SJSA1 (cell line): ENCODE data around the gene USP36. TPM values are rescaled to one million over a fixed set of nuclear protein-coding genes. Genes with fewer than 3 reads are reported as not detected.
A peak's percentile ranks its signal among the peaks of the same experiment; 100 is the strongest.

Experiments
- DNase-seq, 2 experiments: peaks; one replicate each; pipeline ENCODE4 v3.0.0-alpha.2; 2015 to 2020; ENCODE audit warnings: low spot score in 2 of 2, low read depth in 1 of 2
- H3K27ac ChIP-seq: fragments of 250-450 bp; sonication (Bioruptor Pico); 2 replicates; pipeline ENCODE4 v1.5.1; 2020; ENCODE audit warnings: mild to moderate bottlenecking, moderate library complexity
- H3K27me3 ChIP-seq: fragments of 250-450 bp; sonication (Bioruptor Pico); replicated peaks from 2 replicates; pipeline ENCODE4 v1.5.1; 2020; ENCODE audit warnings: mild to moderate bottlenecking, moderate library complexity
- H3K36me3 ChIP-seq: fragments of 250-450 bp; sonication (Bioruptor Pico); 2 replicates; pipeline ENCODE4 v1.5.1; 2020; ENCODE audit warnings: mild to moderate bottlenecking
- H3K4me1 ChIP-seq: fragments of 250-450 bp; sonication (Bioruptor Pico); replicated peaks from 2 replicates; pipeline ENCODE4 v1.6.1; 2021; ENCODE audit warnings: mild to moderate bottlenecking
- H3K4me3 ChIP-seq: fragments of 250-450 bp; sonication (Bioruptor Pico); 2 replicates; pipeline ENCODE4 v1.5.1; 2020; ENCODE audit warnings: mild to moderate bottlenecking
- H3K9me3 ChIP-seq: fragments of 250-450 bp; sonication (Bioruptor Pico); replicated peaks from 2 replicates; pipeline ENCODE4 v1.5.1; 2020; ENCODE audit warnings: mild to moderate bottlenecking
- total RNA-seq: library from RNA; depleted of rRNA; stranded (reverse); fragments of >200 nt; shearing (Covaris generic); gene quantifications from 2 replicates; pipeline ENCODE4 v1.2.3, GENCODE V29; 2014

USP36 gene
- total RNA-seq, 1 experiment from 2014 or later, result 22.9 TPM

DNA sequence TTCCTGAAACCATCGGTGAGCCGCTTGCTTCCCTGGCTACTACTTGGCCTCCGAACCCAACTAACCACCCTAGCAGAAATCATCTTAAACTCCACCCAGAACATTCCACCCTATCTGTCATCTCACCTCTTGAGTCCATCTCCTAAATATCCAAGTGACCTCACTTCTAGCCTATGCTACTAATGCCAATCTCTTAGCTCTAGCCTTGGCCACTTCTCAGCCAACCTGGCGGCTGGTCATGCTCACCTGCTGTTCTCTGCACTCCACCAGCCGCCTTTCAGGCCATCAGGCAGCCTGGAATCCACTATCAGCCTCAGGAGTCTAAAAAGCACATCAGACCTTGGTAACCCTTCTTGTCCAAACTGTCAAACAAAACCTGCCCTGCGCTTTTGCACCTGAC is 46.6 kb downstream of the USP36 start:
- Histone ChIP-seq H3K36me3 (peaks cover 56% of the 10 kb centered on the region), H3K4me3 (no peak overlapping the region), H3K9me3 (no peaks in the 10 kb centered on the region), H3K4me1 (peaks cover 35% of the 10 kb centered on the region), H3K27ac (no peak overlapping the region), H3K27me3 (no peaks in the 10 kb centered on the region)
- no peak for DNase-seq

DNA sequence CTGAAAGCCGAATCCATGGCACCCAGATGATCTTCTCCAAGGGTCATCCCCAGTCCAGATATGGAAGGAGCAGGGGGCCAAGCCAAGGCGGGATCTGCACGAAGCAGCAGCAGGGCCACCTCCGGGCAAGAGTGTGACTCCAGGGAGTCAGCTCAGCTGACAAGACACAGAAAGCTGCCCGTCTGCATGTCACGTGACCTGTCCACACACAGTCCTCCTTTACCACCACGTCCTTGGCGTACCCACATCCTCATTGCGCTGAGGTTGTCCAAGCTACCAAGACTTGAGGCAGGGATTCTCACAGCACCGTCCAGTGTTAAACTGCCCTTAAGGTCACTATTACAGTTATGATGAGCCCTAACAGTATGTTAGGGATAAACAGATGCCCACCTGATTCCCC is 47.2 kb downstream of the USP36 start:
- Histone ChIP-seq H3K4me1 (peaks cover 40% of the 10 kb centered on the region), H3K36me3 (peaks cover 53% of the 10 kb centered on the region), H3K4me3 (no peak overlapping the region), H3K27me3 (no peaks in the 10 kb centered on the region), H3K27ac (no peak overlapping the region), H3K9me3 (no peaks in the 10 kb centered on the region)
- DNase-seq, result no peak

DNA sequence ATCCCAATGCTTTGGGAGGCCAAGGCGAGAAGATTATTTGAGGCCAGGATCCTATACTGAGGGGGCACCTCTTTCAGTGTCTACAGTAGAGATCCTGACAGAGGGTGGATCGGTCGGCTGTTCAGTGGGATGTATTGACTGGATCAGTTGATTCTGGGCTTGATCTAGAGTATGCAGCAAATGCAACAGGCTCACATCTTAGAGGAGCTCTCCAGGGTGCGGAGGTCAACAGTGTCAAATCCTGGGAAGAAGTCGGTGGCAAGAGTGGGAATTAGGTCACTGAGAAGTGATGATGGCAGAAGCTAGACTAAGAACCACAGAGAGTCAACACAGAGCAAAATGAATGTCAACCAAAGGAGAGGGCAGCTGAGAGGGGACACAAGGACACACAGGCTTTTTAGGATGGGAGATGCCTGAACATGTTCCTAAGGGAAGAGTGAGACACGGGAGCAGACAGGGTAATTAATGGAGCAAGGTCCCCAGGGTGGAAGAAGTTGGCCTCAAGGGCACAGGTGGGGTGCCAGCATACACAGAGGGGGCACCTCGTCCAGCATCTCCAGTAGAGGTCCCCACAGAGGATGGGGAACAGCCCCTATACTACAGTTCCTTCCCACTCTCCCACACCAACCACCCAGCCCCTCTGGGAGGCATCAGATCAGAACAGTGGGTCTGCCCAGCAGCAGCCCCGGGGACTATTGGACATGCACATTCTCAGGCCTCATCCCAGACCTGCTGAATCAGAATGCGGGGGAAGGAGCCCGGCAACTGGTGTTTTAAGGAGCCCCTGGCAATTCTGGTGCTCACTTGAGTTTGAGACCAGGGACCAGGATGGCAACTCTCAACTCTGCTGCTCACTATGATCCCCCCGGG is 48.5 kb downstream of the USP36 start:
- no peak for DNase-seq
- Histone ChIP-seq H3K4me1 (peaks cover 44% of the 10 kb centered on the region), H3K4me3 (no peak overlapping the region), H3K36me3 (peaks cover 40% of the 10 kb centered on the region), H3K27me3 (no peaks in the 10 kb centered on the region), H3K9me3 (no peaks in the 10 kb centered on the region), H3K27ac (no peak overlapping the region)

DNA sequence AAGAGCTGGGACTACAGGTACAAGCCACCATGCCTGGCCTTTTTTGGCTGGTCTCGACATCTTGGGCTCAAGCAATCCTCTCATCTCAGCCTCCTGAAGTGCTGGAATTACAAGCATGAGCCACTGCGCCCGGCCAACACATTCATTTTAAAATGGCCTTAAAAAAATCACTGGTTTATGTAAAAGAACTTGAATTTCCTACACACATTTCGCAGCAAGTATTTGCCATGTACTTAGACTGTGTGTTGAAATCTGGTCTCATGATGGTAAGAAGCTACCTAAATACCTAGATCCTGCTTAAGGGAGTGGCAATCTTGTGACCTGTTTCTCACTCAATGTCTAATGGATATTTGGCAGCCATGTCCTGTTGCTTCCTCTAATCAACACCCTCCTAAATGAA is 50.1 kb downstream of the USP36 start:
- no peak for DNase-seq
- H3K4me1 ChIP-seq, result peaks cover 44% of the 10 kb centered on the region
- peaks cover 25% of the 10 kb centered on the region for H3K36me3 ChIP-seq
- no peaks in the 10 kb centered on the region for H3K9me3 ChIP-seq
- H3K27ac ChIP-seq, result peak overlapping the region; percentile 34; the same call in 1 of the 2 replicates
- H3K27me3 ChIP-seq, result no peaks in the 10 kb centered on the region
- H3K4me3 ChIP-seq, result no peak overlapping the region

DNA sequence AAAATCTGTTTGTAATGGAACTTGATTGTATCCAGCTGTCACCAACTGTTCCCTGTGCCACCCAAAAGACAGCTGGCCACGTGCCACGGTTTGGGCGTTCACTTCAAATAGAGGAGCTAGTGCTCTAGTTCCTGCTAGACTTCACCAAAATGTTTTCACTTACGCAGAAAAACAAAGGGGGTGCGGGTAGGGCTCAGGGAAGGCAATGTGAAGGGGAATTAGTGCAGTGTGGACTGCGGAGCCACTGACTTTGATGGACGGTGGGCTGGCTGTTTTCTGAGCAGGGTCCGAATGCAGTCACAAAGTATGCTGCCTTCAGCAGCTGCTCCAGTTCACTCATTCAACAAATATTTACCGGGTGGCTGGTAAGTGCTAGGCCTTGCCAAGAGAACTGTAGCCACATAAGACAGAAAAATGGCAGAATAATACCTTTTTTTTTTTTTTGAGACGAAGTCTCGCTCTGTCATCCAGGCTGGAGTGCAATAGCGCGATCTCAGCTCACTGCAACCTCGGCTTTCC is 50.9 kb downstream of the USP36 start:
- peak; percentile 80 for DNase-seq
- Histone ChIP-seq H3K4me1 (peaks cover 44% of the 10 kb centered on the region), H3K9me3 (no peaks in the 10 kb centered on the region), H3K27ac (peak overlapping the region; percentile 34), H3K36me3 (peaks cover 19% of the 10 kb centered on the region), H3K4me3 (no peak overlapping the region), H3K27me3 (no peaks in the 10 kb centered on the region)

DNA sequence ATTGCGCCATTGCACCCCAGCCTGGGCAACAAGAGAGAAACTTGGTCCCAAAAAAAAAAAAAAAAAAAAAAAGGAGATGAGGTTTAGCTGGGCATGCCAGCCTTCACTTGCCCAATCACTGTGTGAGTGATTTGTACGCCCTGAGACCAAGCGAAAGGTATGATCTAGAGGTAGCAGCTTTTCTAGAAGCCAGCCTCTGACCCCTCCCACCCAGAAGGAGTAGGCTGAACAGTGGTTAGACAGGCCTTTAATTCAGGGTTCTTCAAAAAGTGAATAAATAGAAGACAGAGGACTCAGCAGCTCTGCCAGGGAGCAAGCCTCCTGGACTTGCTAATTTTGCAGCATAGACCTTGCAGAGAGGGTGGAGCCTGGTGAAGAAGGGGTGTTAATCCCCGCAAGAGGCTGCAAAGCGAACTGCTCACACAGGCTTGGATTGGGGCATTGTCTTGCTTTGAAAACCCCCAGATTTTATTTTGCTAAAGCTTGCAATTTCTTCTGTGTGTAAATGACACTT is 51.4 kb downstream of the USP36 start:
- H3K4me3 ChIP-seq, result no peak overlapping the region

DNA sequence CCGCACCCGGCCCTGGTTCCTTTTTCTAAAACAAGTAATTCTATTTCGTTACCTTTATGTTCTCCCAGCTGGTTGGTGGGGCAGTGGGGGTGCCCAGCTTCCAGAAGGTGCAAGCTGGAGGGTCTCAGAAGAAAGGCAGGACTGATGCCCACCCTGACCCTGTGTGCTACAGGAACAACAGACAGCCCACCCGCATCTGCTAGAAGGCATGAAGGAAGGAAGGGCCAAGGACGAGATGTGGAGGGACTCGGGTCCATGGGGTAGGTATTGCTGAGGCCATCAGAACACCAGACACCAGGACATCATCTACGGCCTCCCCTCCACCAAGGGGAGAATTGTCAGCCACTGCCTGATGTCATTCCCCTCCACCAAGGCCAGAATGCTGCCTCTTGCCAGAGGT is 52.2 kb downstream of the USP36 start:
- Histone ChIP-seq H3K4me1 (peaks cover 44% of the 10 kb centered on the region), H3K27me3 (no peaks in the 10 kb centered on the region), H3K27ac (no peak overlapping the region), H3K36me3 (peaks cover 7% of the 10 kb centered on the region; the same call in 1 of the 2 replicates), H3K4me3 (no peak overlapping the region), H3K9me3 (no peaks in the 10 kb centered on the region)
- no peak for DNase-seq

More for the DNA sequence above, 51.4 kb downstream of the USP36 start:
- Histone ChIP-seq H3K27ac (peak overlapping the region; percentile 34), H3K9me3 (no peaks in the 10 kb centered on the region), H3K27me3 (no peaks in the 10 kb centered on the region), H3K36me3 (peaks cover 14% of the 10 kb centered on the region), H3K4me1 (peaks cover 44% of the 10 kb centered on the region)
- DNase-seq, result no peak

DNA sequence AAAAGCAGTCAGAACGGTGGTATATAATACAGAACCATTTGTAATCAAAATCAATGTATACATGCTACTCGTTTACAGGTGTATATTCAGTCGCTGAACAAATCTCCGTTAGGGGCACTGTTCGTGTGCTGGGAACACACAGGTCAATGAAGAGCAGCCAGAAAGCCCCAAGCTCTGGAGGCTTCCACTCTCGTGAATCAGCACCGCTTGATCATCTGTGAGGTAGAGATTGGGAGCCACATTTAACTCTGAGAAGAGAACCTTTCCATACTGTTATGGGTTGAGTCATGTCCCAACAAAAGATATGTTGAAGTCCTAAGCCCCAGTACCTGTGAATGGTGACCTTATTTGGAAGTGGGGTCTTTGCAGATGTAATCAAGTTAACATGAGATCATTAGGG is 53.2 kb downstream of the USP36 start:
- H3K9me3 ChIP-seq, result no peaks in the 10 kb centered on the region
- 0 out of 2 replicates have a peak, but pooled peaks cover 3% of the 10 kb centered on the region for H3K36me3 ChIP-seq
- no peak overlapping the region for H3K27ac ChIP-seq
- no peaks in the 10 kb centered on the region for H3K27me3 ChIP-seq
- H3K4me3 ChIP-seq, result no peak overlapping the region
- no peak for DNase-seq
- H3K4me1 ChIP-seq, result peaks cover 50% of the 10 kb centered on the region

DNA sequence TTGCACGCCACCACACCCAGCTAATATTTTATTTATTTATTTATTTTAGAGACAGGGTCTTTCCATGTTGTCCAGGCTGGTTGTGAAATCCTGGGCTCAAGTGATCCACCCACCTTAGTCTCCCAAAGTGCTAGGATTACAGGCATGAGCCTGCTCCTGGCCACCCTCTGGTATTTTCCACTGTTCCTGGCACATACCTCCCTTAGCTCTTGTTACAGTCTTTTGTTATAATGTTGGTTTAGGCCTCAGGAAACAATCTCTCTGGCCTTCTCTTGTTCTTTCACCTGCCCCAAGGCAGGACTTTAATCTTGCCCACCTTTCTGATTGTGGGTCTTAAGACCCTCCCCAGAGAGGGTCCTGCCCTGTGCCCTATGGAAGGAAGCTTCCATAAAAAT is 55.0 kb downstream of the USP36 start:
- H3K27ac ChIP-seq, result no peak overlapping the region
- no peaks in the 10 kb centered on the region for H3K27me3 ChIP-seq
- peaks cover 37% of the 10 kb centered on the region for H3K4me1 ChIP-seq
- no peak overlapping the region for H3K4me3 ChIP-seq
- no peak for DNase-seq
- H3K36me3 ChIP-seq, result peaks cover 12% of the 10 kb centered on the region
- H3K9me3 ChIP-seq, result peaks cover 4% of the 10 kb centered on the region; the same call in 1 of the 2 replicates

DNA sequence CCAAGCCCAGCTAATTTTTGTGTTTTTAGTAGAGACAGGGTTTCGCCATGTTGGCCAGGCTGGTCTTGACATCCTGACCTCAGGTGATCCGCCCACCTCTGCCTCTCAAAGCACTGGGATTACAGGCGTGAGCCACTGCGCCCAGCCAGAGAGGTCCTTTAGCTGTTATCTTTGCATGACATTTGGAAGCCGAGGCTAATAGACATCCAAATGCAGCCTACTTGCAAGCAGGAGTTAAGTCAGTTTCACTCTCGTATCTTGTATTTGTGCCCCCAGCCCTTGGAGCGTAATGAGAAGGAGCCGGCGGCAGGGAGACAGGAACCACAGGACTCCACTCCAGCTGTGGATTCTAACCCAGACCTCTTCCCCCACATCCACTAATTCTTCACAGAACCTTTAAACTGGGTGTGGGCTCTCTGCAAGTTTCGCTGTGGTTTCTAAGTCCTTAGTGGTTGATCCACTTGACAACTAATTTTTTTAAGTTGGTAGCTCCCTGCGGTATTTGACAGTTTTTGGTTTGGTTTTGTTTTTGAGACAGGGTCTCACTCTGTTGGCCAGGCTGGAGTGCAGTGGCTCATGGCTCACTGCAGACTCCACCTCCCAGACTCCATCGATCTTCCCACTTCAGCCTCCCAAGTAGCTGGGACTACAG is 55.5 kb downstream of the USP36 start:
- Histone ChIP-seq H3K36me3 (peaks cover 12% of the 10 kb centered on the region), H3K27me3 (no peaks in the 10 kb centered on the region), H3K9me3 (peaks cover 4% of the 10 kb centered on the region; the same call in 1 of the 2 replicates), H3K27ac (no peak overlapping the region), H3K4me3 (no peak overlapping the region), H3K4me1 (peaks cover 36% of the 10 kb centered on the region)
- DNase-seq, result no peak

DNA sequence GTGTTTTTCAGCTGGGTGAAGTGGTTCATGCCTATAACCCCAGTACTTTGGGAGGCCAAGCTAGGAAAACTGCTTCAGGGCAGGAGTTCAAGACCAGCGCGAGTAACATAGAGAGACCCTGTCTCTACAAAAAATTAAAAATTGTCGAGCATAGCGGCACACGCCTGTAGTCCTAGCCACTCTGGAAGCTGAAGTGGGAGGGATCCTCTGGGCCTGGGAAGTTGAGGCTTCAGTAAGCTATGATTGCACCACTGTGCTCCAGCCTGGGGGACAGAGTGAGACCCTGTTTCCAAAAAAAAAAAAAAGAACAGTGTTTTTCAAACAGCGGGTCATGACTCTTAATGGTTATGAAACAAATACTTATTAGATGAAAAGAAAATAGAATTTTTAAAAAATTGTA is 56.3 kb downstream of the USP36 start:
- Histone ChIP-seq H3K36me3 (peaks cover 12% of the 10 kb centered on the region), H3K27ac (no peak overlapping the region), H3K27me3 (no peaks in the 10 kb centered on the region), H3K9me3 (peaks cover 4% of the 10 kb centered on the region; the same call in 1 of the 2 replicates), H3K4me3 (no peak overlapping the region), H3K4me1 (peaks cover 28% of the 10 kb centered on the region)
- DNase-seq, result no peak

DNA sequence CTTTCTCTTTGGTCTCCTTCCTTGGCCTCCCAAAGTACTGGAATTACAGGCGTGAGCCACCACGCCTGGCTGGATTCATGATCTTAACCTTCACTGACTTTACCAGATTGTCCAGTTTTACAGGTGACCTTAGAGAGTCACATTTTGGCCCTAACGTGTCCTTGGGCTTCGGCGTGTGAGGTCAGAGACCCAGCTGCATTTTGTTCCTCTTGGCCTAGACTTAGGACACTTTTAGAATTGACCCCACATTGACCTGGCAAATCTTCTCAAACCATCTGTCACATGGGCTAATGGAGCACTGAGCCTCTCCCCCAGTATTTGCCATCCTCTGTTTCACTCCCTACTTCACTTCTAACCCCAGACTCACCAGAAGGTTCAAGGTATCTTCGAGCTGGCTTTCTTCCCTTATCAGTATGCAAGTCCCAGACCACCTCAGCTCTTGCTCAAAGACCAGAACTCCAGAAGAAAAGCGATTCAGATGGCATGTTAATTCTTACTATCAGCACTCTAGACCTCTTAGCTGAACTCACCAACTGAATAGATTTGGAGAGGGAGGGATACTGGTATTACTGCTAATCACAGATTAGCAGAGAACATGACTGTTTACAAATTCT is 56.8 kb downstream of the USP36 start:
- Histone ChIP-seq H3K27me3 (no peaks in the 10 kb centered on the region), H3K4me3 (no peak overlapping the region), H3K4me1 (peaks cover 23% of the 10 kb centered on the region), H3K27ac (no peak overlapping the region), H3K36me3 (peaks cover 12% of the 10 kb centered on the region), H3K9me3 (peaks cover 4% of the 10 kb centered on the region; the same call in 1 of the 2 replicates)
- DNase-seq, result no peak

DNA sequence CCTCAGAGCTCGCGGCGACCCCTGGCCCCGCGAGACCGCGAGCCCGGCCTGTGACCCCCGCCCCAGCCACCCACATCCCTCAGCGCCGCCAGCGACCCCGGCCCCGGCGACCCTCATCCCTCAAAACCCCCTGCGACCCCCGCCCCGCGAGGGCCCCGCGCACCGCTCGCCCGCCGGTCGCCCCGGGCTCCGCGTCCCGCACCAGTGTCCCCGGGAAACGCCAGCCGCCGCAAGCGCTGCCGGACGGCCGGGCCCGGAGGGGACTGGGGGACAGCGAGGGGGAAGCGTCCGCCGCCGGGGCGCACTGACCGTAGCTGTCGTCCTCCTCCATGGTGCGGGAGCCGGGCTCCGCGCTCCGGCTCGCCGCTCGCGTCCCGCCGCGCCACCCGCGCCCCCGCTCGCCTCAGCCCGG is 58.7 kb downstream of the USP36 start, which contains the start of gene CYTH1:
Gene CYTH1, minus strand, starts transcription at position 381 of the 412 bp plus-strand sequence. Its CDS starts 50 bp downstream, at position 331.
- Histone ChIP-seq H3K27me3 (no peaks in the 10 kb centered on the region), H3K27ac (peak within 1 kb of the TSS; percentile 51), H3K4me3 (peak within 1 kb of the TSS; percentile 99), H3K4me1 (peaks cover 15% of the 10 kb centered on the region), H3K36me3 (peaks cover 9% of the 10 kb centered on the region), H3K9me3 (peaks cover 4% of the 10 kb centered on the region; the same call in 1 of the 2 replicates)
- no peak for DNase-seq
